PC-9 (cell line): ENCODE data around the gene MACROD1. TPM values are rescaled to one million over a fixed set of nuclear protein-coding genes. Genes with fewer than 3 reads are reported as not detected.
"Not testable (repeated sequence)": the region's sequence is repeated elsewhere in the genome, so short reads cannot be mapped to it uniquely, and the experiment has no call there.

ENCODE experiments used
- BruUV-seq: library from RNA; stranded (reverse); fragments of 400-500 nt; replicated peaks from 2 replicates; lab custom pipeline; 2021; lab: Mats Ljungman, UMichigan
- CTCF ChIA-PET: fragments of 300-600 bp; sonication (Branson Sonifier 250); formaldehyde crosslinking; loops from one replicate; lab custom pipeline; 2022; ENCODE audit warnings: antibody characterized with exemption; lab: Charles Lee
- POLR2A ChIA-PET: fragments of 300-600 bp; sonication (Branson Sonifier 250); formaldehyde crosslinking; loops from one replicate; lab custom pipeline; 2022; ENCODE audit warnings: antibody characterized with exemption; ENCODE audit not compliant: unreplicated experiment; lab: Charles Lee
- DNase-seq, 2 experiments: peaks; one replicate each; pipeline versions ENCODE4 v3.0.0 to v3.0.0-alpha.2; 2015 to 2022; ENCODE audit warnings: mixed read lengths in 1 of 2
- H2AFZ ChIP-seq: fragments of 200-600 bp; sonication (generic); 2 replicates; pipeline ENCODE4 v1.8.1; 2017; ENCODE audit warnings: antibody characterized with exemption
- H3F3A ChIP-seq: fragments of 200-600 bp; sonication (generic); 2 replicates; pipeline ENCODE4 v1.8.1; 2017; ENCODE audit warnings: antibody characterized with exemption, mild to moderate bottlenecking, low read depth; ENCODE audit not compliant: insufficient read depth
- H3K27ac ChIP-seq: fragments of 200-600 bp; sonication (generic); 2 replicates; pipeline ENCODE4 v1.6.1; 2016; ENCODE audit warnings: mixed run types
- H3K27me3 ChIP-seq: fragments of 200-600 bp; sonication (generic); 2 replicates; pipeline ENCODE4 v1.6.1; 2016; ENCODE audit warnings: low read depth, mixed run types; ENCODE audit not compliant: insufficient read depth
- H3K36me3 ChIP-seq: fragments of 200-600 bp; sonication (generic); 2 replicates; pipeline ENCODE4 v1.6.1; 2016; ENCODE audit warnings: low read depth, mixed run types
- H3K4me1 ChIP-seq: fragments of 200-600 bp; sonication (generic); replicated peaks from 2 replicates; pipeline ENCODE4 v1.6.1; 2016; ENCODE audit warnings: mixed run types; ENCODE audit not compliant: insufficient read depth
- H3K4me2 ChIP-seq: fragments of 200-600 bp; sonication (generic); 2 replicates; pipeline ENCODE4 v1.6.1; 2017; ENCODE audit warnings: mixed run types
- H3K4me3 ChIP-seq: fragments of 200-600 bp; sonication (generic); 2 replicates; pipeline ENCODE4 v1.6.1; 2016; ENCODE audit warnings: mixed run types
- H3K79me2 ChIP-seq: fragments of 200-600 bp; sonication (generic); 2 replicates; pipeline ENCODE4 v1.6.1; 2017; ENCODE audit warnings: low read depth, mixed run types
- H3K9me2 ChIP-seq: fragments of 200-600 bp; sonication (generic); 2 replicates; pipeline ENCODE4 v1.8.1; 2017; ENCODE audit warnings: mild to moderate bottlenecking; ENCODE audit not compliant: insufficient read depth
- H3K9me3 ChIP-seq: fragments of 200-600 bp; sonication (generic); 2 replicates; pipeline ENCODE4 v1.8.1; 2016; ENCODE audit warnings: low read depth; ENCODE audit not compliant: insufficient read depth
- H4K20me1 ChIP-seq: fragments of 200-600 bp; sonication (generic); 2 replicates; pipeline ENCODE4 v1.8.1; 2017; ENCODE audit not compliant: insufficient read depth
- CTCF ChIP-seq: fragments of 200-600 bp; sonication (generic); conservative IDR thresholded peaks from 2 replicates; pipeline ENCODE4 v1.6.1; 2017; ENCODE audit warnings: mixed run types, antibody characterized with exemption, mild to moderate bottlenecking, moderate library complexity
- EZH2 ChIP-seq: fragments of 200-600 bp; sonication (generic); IDR thresholded peaks from 2 replicates; pipeline ENCODE4 v1.8.0; 2017; ENCODE audit warnings: antibody characterized with exemption, low read depth
- intact Hi-C: fragments of 100-400 bp; cut with micrococcal nuclease; formaldehyde crosslinking; loops from one replicate; pipeline ENCODE4 v1.10.0; 2022; ENCODE audit not compliant: unreplicated experiment
- total RNA-seq: library from RNA; stranded (reverse); gene quantifications from 2 replicates; pipeline ENCODE4 v1.2.3, GENCODE V29; 2021

The MACROD1 gene
- total RNA-seq, 1 experiment from 2014 or later = 41.0 TPM

GRCh38 chr11:64165481-64165841 is 452 bp downstream of the MACROD1 start:
- H3K27ac ChIP-seq = peak overlapping the region; percentile 74
- POLR2A ChIA-PET = no interaction called here
- TF ChIP-seq CTCF (no peak), EZH2 (no peak)
- H3F3A ChIP-seq = peaks cover 26% of the 10 kb centered on the region
- no peaks in the 10 kb centered on the region for H3K9me2 ChIP-seq
- no peaks in the 10 kb centered on the region for H3K9me3 ChIP-seq
- peak overlapping the region; percentile 84 for H2AFZ ChIP-seq
- no peak for DNase-seq
- peak overlapping the region; percentile 94 for H3K4me2 ChIP-seq
- H3K27me3 ChIP-seq = no peaks in the 10 kb centered on the region
- no TSS peak for BruUV-seq
- peaks cover 4% of the 10 kb centered on the region; the same call in 1 of the 2 replicates for H3K36me3 ChIP-seq
- intact Hi-C loops = loop anchor here (1.0 kb wide), 1 partner anchor 20 kb away; no protein-coding TSS in a partner anchor
- peaks cover 22% of the 10 kb centered on the region for H3K4me1 ChIP-seq
- CTCF ChIA-PET = interaction anchor here (0.7 to 0.9 kb wide), 2 partner anchors 12 to 20 kb away, joined by 3 read pairs; partner anchors contain the start of gene STIP1
- H3K79me2 ChIP-seq = peaks cover 31% of the 10 kb centered on the region
- H3K4me3 ChIP-seq = peak overlapping the region; percentile 70
- peaks cover 5% of the 10 kb centered on the region; the same call in 1 of the 2 replicates for H4K20me1 ChIP-seq

DNA sequence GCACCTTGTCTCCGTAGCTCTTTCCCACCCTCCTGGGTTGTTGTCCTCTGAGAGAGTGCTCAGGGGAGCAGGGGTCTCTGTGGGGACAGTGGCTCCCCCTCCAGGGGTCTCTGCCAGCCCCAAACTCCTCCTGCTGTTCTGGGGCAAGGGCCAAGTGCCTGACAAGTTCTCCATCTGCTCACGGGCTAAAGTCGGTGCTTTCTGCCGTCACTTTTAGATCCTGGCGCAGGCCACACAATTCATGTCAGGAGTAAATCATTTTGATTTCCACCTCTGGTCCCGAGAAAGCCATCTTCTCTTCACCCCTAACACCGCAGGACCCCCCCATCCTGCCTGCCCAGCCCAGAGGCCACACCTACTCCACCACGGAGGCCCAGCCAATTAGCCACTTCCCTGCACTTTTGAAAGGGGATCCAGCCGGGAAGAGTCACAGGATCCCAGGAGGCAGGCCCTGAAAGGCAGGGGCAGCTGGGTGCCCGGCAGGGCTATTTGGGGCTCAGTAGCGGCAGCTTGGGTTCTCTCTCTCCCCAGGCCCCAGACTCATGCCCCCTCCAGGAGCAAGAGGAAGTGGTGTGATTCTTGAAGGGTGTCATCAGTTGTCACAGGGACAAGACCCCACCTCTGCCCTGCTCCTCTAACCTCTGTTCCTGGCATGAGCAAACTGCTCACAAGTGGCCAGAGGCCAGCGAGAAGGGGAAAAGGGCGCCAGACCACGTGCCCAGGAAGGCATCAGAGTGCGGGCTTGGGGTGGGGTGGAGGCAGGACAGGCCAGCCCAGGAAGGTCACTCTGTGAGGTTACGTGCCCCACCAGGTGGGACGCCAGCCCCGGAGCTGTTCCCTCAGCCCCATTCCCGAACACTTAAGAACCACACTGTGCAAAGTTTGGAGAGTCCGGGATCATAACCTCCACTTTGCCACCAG is 1.3 kb downstream of the MACROD1 start:
- CTCF ChIA-PET = interaction anchor here (0.9 kb wide), 1 partner anchor 12 kb away, joined by 3 read pairs; no protein-coding TSS in a partner anchor
- peak overlapping the region; percentile 70 for H3K4me3 ChIP-seq
- TF ChIP-seq CTCF (no peak), EZH2 (no peak)
- no peak overlapping the region for H3K27ac ChIP-seq
- peak overlapping the region; percentile 84 for H2AFZ ChIP-seq
- DNase-seq = peak in 1 of 2 experiments; percentile 28
- TSS peak; percentile 31 for BruUV-seq
- intact Hi-C loops = loop anchor here (1.0 kb wide), 1 partner anchor 21 kb away; no protein-coding TSS in a partner anchor
- peak overlapping the region; percentile 94 for H3K4me2 ChIP-seq
- H3K27me3 ChIP-seq = no peaks in the 10 kb centered on the region
- peaks cover 31% of the 10 kb centered on the region for H3K79me2 ChIP-seq
- H3F3A ChIP-seq = peaks cover 18% of the 10 kb centered on the region
- peaks cover 13% of the 10 kb centered on the region; the same call in 1 of the 2 replicates for H4K20me1 ChIP-seq
- peaks cover 22% of the 10 kb centered on the region for H3K4me1 ChIP-seq
- peaks cover 4% of the 10 kb centered on the region; the same call in 1 of the 2 replicates for H3K36me3 ChIP-seq
- POLR2A ChIA-PET = interaction anchor here (0.6 kb wide), 1 partner anchor 153 kb away, joined by 3 read pairs; the partner anchor contains the start of gene PRDX5
- no peaks in the 10 kb centered on the region for H3K9me3 ChIP-seq
- H3K9me2 ChIP-seq = no peaks in the 10 kb centered on the region

GRCh38 chr11:64163951-64164350 is 2.0 kb downstream of the MACROD1 start:
- DNase-seq = no peak
- intact Hi-C loops = no loop called here
- TF ChIP-seq EZH2 = no peak
- no peak for TF ChIP-seq CTCF
- Histone ChIP-seq H3K36me3 (peaks cover 4% of the 10 kb centered on the region; the same call in 1 of the 2 replicates), H3K4me1 (peaks cover 22% of the 10 kb centered on the region), H3K4me3 (no peak overlapping the region), H3K79me2 (peaks cover 31% of the 10 kb centered on the region), H4K20me1 (peaks cover 13% of the 10 kb centered on the region; the same call in 1 of the 2 replicates), H3K27ac (no peak overlapping the region), H3F3A (peaks cover 16% of the 10 kb centered on the region), H3K27me3 (no peaks in the 10 kb centered on the region), H2AFZ (no peak overlapping the region), H3K9me3 (no peaks in the 10 kb centered on the region), H3K9me2 (no peaks in the 10 kb centered on the region), H3K4me2 (peak overlapping the region; percentile 94; the same call in 1 of the 2 replicates)
- BruUV-seq = no TSS peak
- ChIA-PET CTCF (interaction anchor here (0.5 kb wide), 1 partner anchor 231 kb away, joined by 3 read pairs; no protein-coding TSS in a partner anchor), POLR2A (no interaction called here)

- H3K36me3 ChIP-seq, H3K9me3 ChIP-seq, intact Hi-C loops, H3K4me3 ChIP-seq, BruUV-seq, CTCF ChIA-PET, H3K27me3 ChIP-seq, H3K4me2 ChIP-seq, DNase-seq, H2AFZ ChIP-seq, H3K9me2 ChIP-seq, H3K27ac ChIP-seq: not testable (repeated sequence)
- H4K20me1 ChIP-seq = peaks cover 21% of the 10 kb centered on the region
- H3K79me2 ChIP-seq = peaks cover 31% of the 10 kb centered on the region
- H3F3A ChIP-seq = peaks cover 16% of the 10 kb centered on the region
- POLR2A ChIA-PET = interaction anchor here (0.6 kb wide), 1 partner anchor 328 kb away, joined by 3 read pairs; no protein-coding TSS in a partner anchor
- H3K4me1 ChIP-seq = peaks cover 22% of the 10 kb centered on the region
These were observed 3.1 kb downstream of the MACROD1 start for GRCh38 chr11:64162769-64163168.
